ENCODE measurements around the gene AP2B1. TPM values are rescaled to one million over a fixed set of nuclear protein-coding genes. Genes with fewer than 3 reads are reported as not detected.

AP2B1 gene
- total and polyA plus RNA-seq, 9 of the 15 experiments (the other 6 are each of a cell fraction or from before 2014, with no cell fraction given), result 60.1 to 287 (median 105) TPM

DNA sequence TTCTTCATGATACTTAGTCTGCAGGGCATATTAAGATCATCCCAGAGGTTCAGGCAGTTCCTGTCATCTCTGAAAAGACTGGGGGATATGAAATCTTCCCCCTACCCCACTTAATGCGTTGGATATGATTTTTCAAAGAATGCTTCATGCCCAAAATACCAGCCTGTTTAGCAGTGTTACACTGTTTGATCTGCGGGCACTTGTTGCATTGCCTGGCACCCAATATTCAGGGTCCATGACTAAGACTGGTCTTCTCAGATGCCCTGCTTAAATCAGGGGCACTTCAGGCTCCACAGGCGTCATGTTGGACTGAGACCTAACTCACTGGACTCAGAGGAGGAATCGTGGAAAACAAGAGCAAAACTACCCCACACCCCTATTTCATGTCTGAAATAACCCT lies 137.9 kb downstream of the AP2B1 start (continued):
- TF ChIP-seq, protein P1, sequence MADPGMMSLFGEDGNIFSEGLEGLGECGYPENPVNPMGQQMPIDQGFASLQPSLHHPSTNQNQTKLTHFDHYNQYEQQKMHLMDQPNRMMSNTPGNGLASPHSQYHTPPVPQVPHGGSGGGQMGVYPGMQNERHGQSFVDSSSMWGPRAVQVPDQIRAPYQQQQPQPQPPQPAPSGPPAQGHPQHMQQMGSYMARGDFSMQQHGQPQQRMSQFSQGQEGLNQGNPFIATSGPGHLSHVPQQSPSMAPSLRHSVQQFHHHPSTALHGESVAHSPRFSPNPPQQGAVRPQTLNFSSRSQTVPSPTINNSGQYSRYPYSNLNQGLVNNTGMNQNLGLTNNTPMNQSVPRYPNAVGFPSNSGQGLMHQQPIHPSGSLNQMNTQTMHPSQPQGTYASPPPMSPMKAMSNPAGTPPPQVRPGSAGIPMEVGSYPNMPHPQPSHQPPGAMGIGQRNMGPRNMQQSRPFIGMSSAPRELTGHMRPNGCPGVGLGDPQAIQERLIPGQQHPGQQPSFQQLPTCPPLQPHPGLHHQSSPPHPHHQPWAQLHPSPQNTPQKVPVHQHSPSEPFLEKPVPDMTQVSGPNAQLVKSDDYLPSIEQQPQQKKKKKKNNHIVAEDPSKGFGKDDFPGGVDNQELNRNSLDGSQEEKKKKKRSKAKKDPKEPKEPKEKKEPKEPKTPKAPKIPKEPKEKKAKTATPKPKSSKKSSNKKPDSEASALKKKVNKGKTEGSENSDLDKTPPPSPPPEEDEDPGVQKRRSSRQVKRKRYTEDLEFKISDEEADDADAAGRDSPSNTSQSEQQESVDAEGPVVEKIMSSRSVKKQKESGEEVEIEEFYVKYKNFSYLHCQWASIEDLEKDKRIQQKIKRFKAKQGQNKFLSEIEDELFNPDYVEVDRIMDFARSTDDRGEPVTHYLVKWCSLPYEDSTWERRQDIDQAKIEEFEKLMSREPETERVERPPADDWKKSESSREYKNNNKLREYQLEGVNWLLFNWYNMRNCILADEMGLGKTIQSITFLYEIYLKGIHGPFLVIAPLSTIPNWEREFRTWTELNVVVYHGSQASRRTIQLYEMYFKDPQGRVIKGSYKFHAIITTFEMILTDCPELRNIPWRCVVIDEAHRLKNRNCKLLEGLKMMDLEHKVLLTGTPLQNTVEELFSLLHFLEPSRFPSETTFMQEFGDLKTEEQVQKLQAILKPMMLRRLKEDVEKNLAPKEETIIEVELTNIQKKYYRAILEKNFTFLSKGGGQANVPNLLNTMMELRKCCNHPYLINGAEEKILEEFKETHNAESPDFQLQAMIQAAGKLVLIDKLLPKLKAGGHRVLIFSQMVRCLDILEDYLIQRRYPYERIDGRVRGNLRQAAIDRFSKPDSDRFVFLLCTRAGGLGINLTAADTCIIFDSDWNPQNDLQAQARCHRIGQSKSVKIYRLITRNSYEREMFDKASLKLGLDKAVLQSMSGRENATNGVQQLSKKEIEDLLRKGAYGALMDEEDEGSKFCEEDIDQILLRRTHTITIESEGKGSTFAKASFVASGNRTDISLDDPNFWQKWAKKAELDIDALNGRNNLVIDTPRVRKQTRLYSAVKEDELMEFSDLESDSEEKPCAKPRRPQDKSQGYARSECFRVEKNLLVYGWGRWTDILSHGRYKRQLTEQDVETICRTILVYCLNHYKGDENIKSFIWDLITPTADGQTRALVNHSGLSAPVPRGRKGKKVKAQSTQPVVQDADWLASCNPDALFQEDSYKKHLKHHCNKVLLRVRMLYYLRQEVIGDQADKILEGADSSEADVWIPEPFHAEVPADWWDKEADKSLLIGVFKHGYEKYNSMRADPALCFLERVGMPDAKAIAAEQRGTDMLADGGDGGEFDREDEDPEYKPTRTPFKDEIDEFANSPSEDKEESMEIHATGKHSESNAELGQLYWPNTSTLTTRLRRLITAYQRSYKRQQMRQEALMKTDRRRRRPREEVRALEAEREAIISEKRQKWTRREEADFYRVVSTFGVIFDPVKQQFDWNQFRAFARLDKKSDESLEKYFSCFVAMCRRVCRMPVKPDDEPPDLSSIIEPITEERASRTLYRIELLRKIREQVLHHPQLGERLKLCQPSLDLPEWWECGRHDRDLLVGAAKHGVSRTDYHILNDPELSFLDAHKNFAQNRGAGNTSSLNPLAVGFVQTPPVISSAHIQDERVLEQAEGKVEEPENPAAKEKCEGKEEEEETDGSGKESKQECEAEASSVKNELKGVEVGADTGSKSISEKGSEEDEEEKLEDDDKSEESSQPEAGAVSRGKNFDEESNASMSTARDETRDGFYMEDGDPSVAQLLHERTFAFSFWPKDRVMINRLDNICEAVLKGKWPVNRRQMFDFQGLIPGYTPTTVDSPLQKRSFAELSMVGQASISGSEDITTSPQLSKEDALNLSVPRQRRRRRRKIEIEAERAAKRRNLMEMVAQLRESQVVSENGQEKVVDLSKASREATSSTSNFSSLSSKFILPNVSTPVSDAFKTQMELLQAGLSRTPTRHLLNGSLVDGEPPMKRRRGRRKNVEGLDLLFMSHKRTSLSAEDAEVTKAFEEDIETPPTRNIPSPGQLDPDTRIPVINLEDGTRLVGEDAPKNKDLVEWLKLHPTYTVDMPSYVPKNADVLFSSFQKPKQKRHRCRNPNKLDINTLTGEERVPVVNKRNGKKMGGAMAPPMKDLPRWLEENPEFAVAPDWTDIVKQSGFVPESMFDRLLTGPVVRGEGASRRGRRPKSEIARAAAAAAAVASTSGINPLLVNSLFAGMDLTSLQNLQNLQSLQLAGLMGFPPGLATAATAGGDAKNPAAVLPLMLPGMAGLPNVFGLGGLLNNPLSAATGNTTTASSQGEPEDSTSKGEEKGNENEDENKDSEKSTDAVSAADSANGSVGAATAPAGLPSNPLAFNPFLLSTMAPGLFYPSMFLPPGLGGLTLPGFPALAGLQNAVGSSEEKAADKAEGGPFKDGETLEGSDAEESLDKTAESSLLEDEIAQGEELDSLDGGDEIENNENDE (IDR thresholded peaks at IDR 0.05; ENCODE audit: low read depth, low read length), result no peak
- TF ChIP-seq RAD21 (CRISPR knock-in tag; conservative IDR thresholded peaks at IDR 0.05 in 1 of 2, IDR thresholded peaks at IDR 0.05 in 1 of 2), result no peak
- no peak for TF ChIP-seq SAFB2 (IDR thresholded peaks at IDR 0.05; ENCODE audit: borderline replicate concordance, low read depth, low read length, severe bottlenecking)
- TF ChIP-seq, protein P2, sequence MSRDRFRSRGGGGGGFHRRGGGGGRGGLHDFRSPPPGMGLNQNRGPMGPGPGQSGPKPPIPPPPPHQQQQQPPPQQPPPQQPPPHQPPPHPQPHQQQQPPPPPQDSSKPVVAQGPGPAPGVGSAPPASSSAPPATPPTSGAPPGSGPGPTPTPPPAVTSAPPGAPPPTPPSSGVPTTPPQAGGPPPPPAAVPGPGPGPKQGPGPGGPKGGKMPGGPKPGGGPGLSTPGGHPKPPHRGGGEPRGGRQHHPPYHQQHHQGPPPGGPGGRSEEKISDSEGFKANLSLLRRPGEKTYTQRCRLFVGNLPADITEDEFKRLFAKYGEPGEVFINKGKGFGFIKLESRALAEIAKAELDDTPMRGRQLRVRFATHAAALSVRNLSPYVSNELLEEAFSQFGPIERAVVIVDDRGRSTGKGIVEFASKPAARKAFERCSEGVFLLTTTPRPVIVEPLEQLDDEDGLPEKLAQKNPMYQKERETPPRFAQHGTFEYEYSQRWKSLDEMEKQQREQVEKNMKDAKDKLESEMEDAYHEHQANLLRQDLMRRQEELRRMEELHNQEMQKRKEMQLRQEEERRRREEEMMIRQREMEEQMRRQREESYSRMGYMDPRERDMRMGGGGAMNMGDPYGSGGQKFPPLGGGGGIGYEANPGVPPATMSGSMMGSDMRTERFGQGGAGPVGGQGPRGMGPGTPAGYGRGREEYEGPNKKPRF (IDR thresholded peaks at IDR 0.05; ENCODE audit: low read depth, low read length), result no peak
- TF ChIP-seq, protein P3, sequence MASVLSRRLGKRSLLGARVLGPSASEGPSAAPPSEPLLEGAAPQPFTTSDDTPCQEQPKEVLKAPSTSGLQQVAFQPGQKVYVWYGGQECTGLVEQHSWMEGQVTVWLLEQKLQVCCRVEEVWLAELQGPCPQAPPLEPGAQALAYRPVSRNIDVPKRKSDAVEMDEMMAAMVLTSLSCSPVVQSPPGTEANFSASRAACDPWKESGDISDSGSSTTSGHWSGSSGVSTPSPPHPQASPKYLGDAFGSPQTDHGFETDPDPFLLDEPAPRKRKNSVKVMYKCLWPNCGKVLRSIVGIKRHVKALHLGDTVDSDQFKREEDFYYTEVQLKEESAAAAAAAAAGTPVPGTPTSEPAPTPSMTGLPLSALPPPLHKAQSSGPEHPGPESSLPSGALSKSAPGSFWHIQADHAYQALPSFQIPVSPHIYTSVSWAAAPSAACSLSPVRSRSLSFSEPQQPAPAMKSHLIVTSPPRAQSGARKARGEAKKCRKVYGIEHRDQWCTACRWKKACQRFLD (CRISPR knock-in tag; IDR thresholded peaks at IDR 0.05), result no peak
- TF ChIP-seq, protein P4, sequence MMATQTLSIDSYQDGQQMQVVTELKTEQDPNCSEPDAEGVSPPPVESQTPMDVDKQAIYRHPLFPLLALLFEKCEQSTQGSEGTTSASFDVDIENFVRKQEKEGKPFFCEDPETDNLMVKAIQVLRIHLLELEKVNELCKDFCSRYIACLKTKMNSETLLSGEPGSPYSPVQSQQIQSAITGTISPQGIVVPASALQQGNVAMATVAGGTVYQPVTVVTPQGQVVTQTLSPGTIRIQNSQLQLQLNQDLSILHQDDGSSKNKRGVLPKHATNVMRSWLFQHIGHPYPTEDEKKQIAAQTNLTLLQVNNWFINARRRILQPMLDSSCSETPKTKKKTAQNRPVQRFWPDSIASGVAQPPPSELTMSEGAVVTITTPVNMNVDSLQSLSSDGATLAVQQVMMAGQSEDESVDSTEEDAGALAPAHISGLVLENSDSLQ (IDR thresholded peaks at IDR 0.05), result no peak
- TF ChIP-seq, protein P5, sequence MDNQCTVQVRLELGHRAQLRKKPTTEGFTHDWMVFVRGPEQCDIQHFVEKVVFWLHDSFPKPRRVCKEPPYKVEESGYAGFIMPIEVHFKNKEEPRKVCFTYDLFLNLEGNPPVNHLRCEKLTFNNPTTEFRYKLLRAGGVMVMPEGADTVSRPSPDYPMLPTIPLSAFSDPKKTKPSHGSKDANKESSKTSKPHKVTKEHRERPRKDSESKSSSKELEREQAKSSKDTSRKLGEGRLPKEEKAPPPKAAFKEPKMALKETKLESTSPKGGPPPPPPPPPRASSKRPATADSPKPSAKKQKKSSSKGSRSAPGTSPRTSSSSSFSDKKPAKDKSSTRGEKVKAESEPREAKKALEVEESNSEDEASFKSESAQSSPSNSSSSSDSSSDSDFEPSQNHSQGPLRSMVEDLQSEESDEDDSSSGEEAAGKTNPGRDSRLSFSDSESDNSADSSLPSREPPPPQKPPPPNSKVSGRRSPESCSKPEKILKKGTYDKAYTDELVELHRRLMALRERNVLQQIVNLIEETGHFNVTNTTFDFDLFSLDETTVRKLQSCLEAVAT (IDR thresholded peaks at IDR 0.05), result no peak
- no peak for TF ChIP-seq MAZ (CRISPR knock-in tag; conservative IDR thresholded peaks at IDR 0.05 in 1 of 2, IDR thresholded peaks at IDR 0.05 in 1 of 2)
- TF ChIP-seq NFXL1 (CRISPR knock-in tag; IDR thresholded peaks at IDR 0.05), result no peak

Measured in K562 (cell line).